RWPE1 (cell line): Measurements from ENCODE around the gene MYH10.

ENCODE experiments used
- CTCF ChIA-PET: fragments of 350-600 bp; sonication (Branson Sonifier 250); formaldehyde crosslinking; extraction: SDS; loops from one replicate; lab custom pipeline; 2021; lab: Yijun Ruan, JAX
- POLR2A ChIA-PET: fragments of 400-600 bp; formaldehyde crosslinking; extraction: SDS; loops from one replicate; lab custom pipeline; 2020; ENCODE audit warnings: antibody characterized with exemption; ENCODE audit not compliant: low non-redundant PET; lab: Yijun Ruan, JAX
- DNase-seq: peaks from one replicate; pipeline ENCODE4 v3.0.0; 2012; ENCODE audit warnings: low spot score
- H3K27ac ChIP-seq: fragments of 450-650 bp; 2 replicates; pipeline ENCODE4 v1.5.1; 2017
- TF ChIP-seq, protein P1 (sequence below): fragments of 450-650 bp; conservative IDR thresholded peaks from 2 replicates; pipeline ENCODE4 v1.5.1; 2017; ENCODE audit warnings: low read depth, mild to moderate bottlenecking

The MYH10 gene

DNA sequence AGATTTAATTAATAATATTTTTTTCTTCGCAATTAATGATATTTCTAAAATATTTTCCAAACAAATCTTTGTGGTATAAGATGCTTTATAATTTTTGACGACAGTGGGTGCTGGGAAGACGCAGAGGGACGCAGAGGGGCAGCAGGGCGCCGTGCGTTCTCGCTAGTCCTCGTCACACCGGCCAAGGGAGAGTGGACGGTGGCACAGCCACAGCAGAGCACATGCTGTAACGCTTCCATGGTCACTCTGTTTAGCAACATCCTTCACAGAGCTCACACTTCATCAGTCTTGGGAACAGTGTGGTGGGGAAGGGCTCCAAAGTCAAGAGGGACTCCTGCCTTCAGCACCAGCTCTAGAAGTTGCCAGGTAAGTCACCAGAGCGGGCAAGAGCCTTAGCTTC, 134.4 kb downstream of the MYH10 start:
- ChIA-PET POLR2A (no interaction called here), CTCF (interaction anchor here (0.8 kb wide), 1 partner anchor 17 kb away, joined by 3 read pairs; no protein-coding TSS in a partner anchor)
- H3K27ac ChIP-seq: no peak overlapping the region
- DNase-seq: no peak
- TF ChIP-seq, protein P1, sequence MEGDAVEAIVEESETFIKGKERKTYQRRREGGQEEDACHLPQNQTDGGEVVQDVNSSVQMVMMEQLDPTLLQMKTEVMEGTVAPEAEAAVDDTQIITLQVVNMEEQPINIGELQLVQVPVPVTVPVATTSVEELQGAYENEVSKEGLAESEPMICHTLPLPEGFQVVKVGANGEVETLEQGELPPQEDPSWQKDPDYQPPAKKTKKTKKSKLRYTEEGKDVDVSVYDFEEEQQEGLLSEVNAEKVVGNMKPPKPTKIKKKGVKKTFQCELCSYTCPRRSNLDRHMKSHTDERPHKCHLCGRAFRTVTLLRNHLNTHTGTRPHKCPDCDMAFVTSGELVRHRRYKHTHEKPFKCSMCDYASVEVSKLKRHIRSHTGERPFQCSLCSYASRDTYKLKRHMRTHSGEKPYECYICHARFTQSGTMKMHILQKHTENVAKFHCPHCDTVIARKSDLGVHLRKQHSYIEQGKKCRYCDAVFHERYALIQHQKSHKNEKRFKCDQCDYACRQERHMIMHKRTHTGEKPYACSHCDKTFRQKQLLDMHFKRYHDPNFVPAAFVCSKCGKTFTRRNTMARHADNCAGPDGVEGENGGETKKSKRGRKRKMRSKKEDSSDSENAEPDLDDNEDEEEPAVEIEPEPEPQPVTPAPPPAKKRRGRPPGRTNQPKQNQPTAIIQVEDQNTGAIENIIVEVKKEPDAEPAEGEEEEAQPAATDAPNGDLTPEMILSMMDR: no peak

DNA sequence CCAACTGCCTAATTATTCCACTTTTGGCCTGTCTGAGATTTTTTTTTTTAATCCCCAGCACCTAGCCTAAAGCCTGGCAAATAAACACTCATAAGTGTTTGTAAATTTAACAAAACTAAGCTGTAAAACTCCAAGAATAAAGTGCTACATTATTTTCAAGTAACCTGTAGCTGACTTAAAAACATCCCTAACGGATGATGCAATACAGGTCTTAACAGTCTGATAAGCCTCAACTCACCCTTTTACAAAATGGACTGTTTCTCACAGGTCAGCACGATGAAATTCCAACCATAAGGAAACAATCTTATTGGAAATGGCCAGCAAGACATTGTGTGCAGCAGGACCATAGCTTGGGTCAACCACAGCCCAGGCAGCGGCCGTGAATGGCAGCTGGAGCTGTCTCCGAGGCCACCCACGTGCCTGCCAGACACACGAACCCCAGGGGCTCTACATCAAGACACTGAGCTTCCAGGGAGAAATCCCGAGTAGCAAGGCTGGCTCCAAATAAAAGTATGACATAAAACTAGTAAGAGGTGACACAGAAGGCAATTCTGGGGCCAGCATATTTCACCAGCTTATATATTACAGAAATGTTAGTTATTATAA, 135.9 kb downstream of the MYH10 start:
- POLR2A ChIA-PET: no interaction called here

DNA sequence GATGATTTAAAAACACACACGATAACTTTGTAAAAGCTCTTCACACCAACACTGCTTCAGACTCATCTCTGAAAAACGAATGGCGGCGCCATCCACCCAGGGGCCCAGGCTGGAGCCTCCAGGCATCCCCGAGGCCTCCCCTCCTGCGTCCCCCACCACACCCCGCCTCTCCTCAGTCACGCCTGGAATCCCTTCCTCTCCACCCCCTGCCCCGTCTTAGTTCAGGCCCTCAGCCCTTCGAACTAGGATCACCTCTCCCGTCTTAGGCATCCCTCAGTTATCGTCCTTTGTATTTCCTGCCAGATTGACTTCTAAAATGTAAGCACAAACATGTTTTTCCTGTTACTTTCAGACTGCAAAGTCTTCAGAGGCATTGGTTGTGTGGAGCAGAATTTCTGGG, 136.5 kb downstream of the MYH10 start:
- TF ChIP-seq, protein P1: no peak
- DNase-seq: no peak
- H3K27ac ChIP-seq: no peak overlapping the region
- POLR2A ChIA-PET: no interaction called here
- CTCF ChIA-PET: no interaction called here

More for the DNA sequence above, 135.9 kb downstream of the MYH10 start:
- TF ChIP-seq, protein P1: no peak
- no peak for DNase-seq
- CTCF ChIA-PET: no interaction called here
- no peak overlapping the region for H3K27ac ChIP-seq

DNA sequence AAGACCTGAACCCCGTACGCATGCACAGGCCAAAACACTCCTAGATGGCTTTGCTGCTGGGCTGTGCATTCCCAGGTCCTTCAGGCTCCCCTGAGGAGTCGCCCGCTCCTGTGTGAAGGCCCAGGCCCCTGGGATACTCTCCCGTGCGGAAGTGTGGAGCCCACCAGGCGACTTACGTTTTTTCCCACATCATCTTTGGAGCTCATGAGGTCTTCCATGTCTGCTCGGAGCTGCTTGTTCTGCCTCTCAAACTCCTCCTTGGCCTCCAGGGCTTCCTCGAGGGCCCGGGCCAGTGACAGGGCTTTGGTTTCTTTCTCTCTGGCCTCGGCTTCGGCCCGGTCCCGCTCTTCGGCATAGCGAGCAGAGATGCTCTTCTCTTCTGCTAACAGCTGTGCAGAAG, 138.4 kb downstream of the MYH10 start:
- H3K27ac ChIP-seq: no peak overlapping the region
- CTCF ChIA-PET: interaction anchor here (1.0 kb wide), 1 partner anchor 82 kb away, joined by 3 read pairs; no protein-coding TSS in a partner anchor
- POLR2A ChIA-PET: no interaction called here
- no peak for DNase-seq
- TF ChIP-seq, protein P1: no peak

DNA sequence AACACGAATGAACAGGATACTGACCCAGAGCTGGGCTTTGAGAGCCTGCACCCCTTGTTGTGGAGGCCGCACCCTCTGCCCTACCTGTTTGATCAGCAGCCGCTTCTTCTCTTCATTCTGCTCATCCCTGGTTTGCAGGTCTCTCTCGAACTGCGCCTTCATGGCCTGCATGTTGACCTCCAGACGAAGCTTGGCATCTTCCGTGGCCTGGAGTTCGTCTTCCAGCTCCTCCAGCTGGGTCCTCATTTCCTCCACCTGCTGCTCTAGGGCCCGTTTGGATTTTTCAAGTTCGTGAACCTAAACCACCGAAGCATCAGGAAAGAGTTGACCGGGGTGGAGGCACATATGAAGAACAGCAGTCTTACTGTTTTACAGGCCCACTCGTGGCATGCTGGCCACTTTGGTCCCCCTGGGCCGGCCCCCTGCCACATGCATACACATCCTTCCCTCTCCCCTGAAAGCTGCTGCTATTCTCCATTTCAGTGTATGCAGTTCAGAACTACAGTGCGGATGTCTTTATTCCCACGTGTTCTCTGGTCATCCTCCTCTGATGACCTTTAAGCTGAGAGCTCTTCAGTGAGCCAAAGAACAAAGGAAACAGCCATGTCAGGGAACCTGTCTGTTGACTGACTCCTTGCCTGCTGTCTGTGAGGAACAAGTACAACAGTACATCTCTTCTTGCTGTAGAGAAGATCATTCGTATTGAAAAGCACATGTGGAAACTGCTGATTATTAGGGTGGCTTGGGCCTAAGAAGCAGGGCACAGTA, 140.1 kb downstream of the MYH10 start:
- ChIA-PET CTCF (no interaction called here), POLR2A (no interaction called here)
- H3K27ac ChIP-seq: no peak overlapping the region
- TF ChIP-seq, protein P1: no peak
- DNase-seq: no peak

DNA sequence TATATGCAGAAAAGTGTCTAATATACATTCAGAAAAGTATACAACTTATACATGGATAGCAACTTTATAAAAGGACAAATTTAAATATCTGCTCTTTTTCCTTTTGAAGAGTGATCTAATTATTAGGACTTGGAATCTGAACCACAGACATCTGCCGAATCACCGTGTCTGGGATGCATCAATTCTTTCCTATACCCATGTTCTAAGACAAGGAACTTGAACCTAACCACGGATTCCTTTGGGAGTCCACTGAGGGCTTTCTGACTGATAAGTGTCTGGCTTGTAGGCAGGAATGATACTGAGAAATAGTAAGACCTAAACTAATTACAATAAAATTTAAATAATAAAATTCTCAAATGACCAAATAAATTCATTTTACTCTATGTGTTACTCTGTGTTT, 140.7 kb downstream of the MYH10 start:
- H3K27ac ChIP-seq: no peak overlapping the region
- TF ChIP-seq, protein P1: no peak
- ChIA-PET CTCF (no interaction called here), POLR2A (no interaction called here)
- DNase-seq: no peak
